ENCODE measurements around the gene NMRK2.

- no peak for TF ChIP-seq CTCF (IDR thresholded peaks at IDR 0.05 in 4 of 5, conservative IDR thresholded peaks at IDR 0.05 in 1 of 5)
- TF ChIP-seq POLR2A (IDR thresholded peaks at IDR 0.05), result no peak
Observed at GRCh38 chr19:3984584-3984907, 51.7 kb downstream of the NMRK2 start.

Data from gastrocnemius medialis (tissue), 4 donors.